Psoas muscle (tissue), 8 donors: ENCODE data around the gene RFESD. TPM values are rescaled to one million over a fixed set of nuclear protein-coding genes. Genes with fewer than 3 reads are reported as not detected.

ENCODE experiments used
- ATAC-seq, 4 donors: fragments of 200-7000 bp; cut with Tn5 transposase; one replicate each; pipeline ENCODE4 v1.9.1; 2020; ENCODE audit warnings: moderate library complexity in 3 of 4, mild to moderate bottlenecking in 2 of 4
- DNase-seq, 2 donors: peaks; one replicate each; pipeline ENCODE4 v3.0.0-alpha.2; 2020
- H3K27ac ChIP-seq: fragments of 200-600 bp; one replicate; pipeline ENCODE4 v1.8.0; 2022
- H3K27me3 ChIP-seq, 3 donors: fragments of 200-600 bp in 1 of 3; one replicate each; pipeline versions ENCODE4 v1.6.1 to v1.8.0; 2013 to 2022; ENCODE audit warnings: low read length in 2 of 3, mild to moderate bottlenecking in 2 of 3, moderate library complexity in 1 of 3; ENCODE audit not compliant: insufficient read depth in 3 of 3
- H3K36me3 ChIP-seq, 2 donors: fragments of 200-600 bp in 1 of 2; one replicate each; pipeline versions ENCODE4 v1.6.1 to v1.8.0; 2013 to 2022; ENCODE audit warnings: low read depth in 1 of 2, mild to moderate bottlenecking in 1 of 2, moderate library complexity in 1 of 2; ENCODE audit not compliant: insufficient read depth in 1 of 2
- H3K4me1 ChIP-seq: fragments of 200-600 bp; one replicate; pipeline ENCODE4 v1.8.0; 2022
- H3K4me3 ChIP-seq: fragments of 200-600 bp; one replicate; pipeline ENCODE4 v1.8.0; 2022; ENCODE audit warnings: mild to moderate bottlenecking
- H3K9me3 ChIP-seq: fragments of 200-600 bp; one replicate; pipeline ENCODE4 v1.8.0; 2022
- CTCF ChIP-seq: fragments of 200-600 bp; IDR thresholded peaks from one replicate; pipeline ENCODE4 v1.8.0; 2022; ENCODE audit warnings: antibody characterized with exemption
- WGBS, 3 donors: extraction: QIAGEN DNeasy Blood & Tissue Kit; methylation state at CpG; one replicate each; pipeline versions ENCODE4 v1.1.6 to v1.1.7; 2013; 5-methylcytosine and 5-hydroxymethylcytosine counted together
- intact Hi-C, 2 donors: fragments of 100-400 bp; cut with DNase I; formaldehyde crosslinking; loops; one replicate each; pipeline versions ENCODE4 v1.11.0 to v1.14.2; 2022
- polyA plus RNA-seq, 3 donors: library from polyadenylated mRNA; stranded (reverse); fragments of 200-250 nt; gene quantifications; one replicate each; pipeline ENCODE4 v1.2.3, GENCODE V29; 2013
- total RNA-seq, 4 donors: library from RNA; stranded (reverse); fragmentation: NEBNext Ultra II Directional in 2 of 4; extraction: Animal tissue kit (Norgen Biotek cat#: 25700) in 2 of 4; gene quantifications; one replicate each; pipeline versions ENCODE4 v1.2.1 to v1.2.4, GENCODE V29; 2021 to 2023
- donor health status: healthy with polysubstance abuse.
- donor health status: DM: no; HTN: no; CAD: no; lungs with moderate emphysema.
- donor health status: Bipolar disorder and iron deficiency.
- donor health status: healthy.
- donor health status: DM: yes; HTN: yes; CAD: no.
- donor health status: DM: no; HTN: no; CAD: no.
- donor health status: DM: no; HTN: no; CAD: no.
- donor health status: DM: yes; HTN: yes; CAD: no.

The RFESD gene
- total and polyA plus RNA-seq, 7 donors: 3.2 to 6.0 (median 3.9) TPM

- WGBS, 3 donors: 93 to 97% (median 95%) methylated on average over 5 of the region's 5 CpGs
- DNase-seq (no peak), ATAC-seq (no peak)
- intact Hi-C loops: no loop called here
- TF ChIP-seq CTCF: no peak
- H3K9me3 ChIP-seq: no peaks in the 10 kb centered on the region
- no peak overlapping the region for H3K4me3 ChIP-seq
- no peaks in the 10 kb centered on the region for H3K36me3 ChIP-seq
- H3K4me1 ChIP-seq: peaks cover 12% of the 10 kb centered on the region
- H3K27ac ChIP-seq: no peak overlapping the region
- H3K27me3 ChIP-seq: no peaks in the 10 kb centered on the region
These were observed 22.9 kb upstream of the RFESD start for GRCh38 chr5:95623706-95624105.

- Histone ChIP-seq H3K4me1 (peaks cover 12% of the 10 kb centered on the region), H3K36me3 (no peaks in the 10 kb centered on the region), H3K9me3 (no peaks in the 10 kb centered on the region), H3K4me3 (no peak overlapping the region), H3K27ac (no peak overlapping the region), H3K27me3 (no peaks in the 10 kb centered on the region)
- no peak for TF ChIP-seq CTCF
- DNase-seq: no peak
- no peak for ATAC-seq
- 97 to 100% (median 98%) methylated on average over 2 of the region's 2 CpGs for WGBS, 3 donors
- intact Hi-C loops: no loop called here
These were observed 22.2 kb upstream of the RFESD start for GRCh38 chr5:95624368-95624767.

GRCh38 chr5:95626701-95627100 is 19.9 kb upstream of the RFESD start:
- TF ChIP-seq CTCF: no peak
- intact Hi-C loops: no loop called here
- H3K27ac ChIP-seq: no peak overlapping the region
- no peaks in the 10 kb centered on the region for H3K27me3 ChIP-seq
- no peak overlapping the region for H3K4me3 ChIP-seq
- H3K36me3 ChIP-seq: no peaks in the 10 kb centered on the region
- ATAC-seq (no peak), DNase-seq (no peak)
- H3K9me3 ChIP-seq: no peaks in the 10 kb centered on the region
- WGBS, 3 donors: 74 to 78% (median 74%) methylated on average over 1 of the region's 1 CpG
- peaks cover 3% of the 10 kb centered on the region for H3K4me1 ChIP-seq

GRCh38 chr5:95627971-95628810 is 18.4 kb upstream of the RFESD start:
- Histone ChIP-seq H3K9me3 (no peaks in the 10 kb centered on the region), H3K36me3 (no peaks in the 10 kb centered on the region), H3K27me3 (no peaks in the 10 kb centered on the region), H3K4me1 (peaks cover 3% of the 10 kb centered on the region), H3K27ac (no peak overlapping the region), H3K4me3 (no peak overlapping the region)
- no peak for DNase-seq
- intact Hi-C loops: no loop called here
- no peak for ATAC-seq
- WGBS, 3 donors: 90 to 92% (median 90%) methylated on average over 4 of the region's 4 CpGs
- no peak for TF ChIP-seq CTCF

GRCh38 chr5:95628933-95629332 is 17.6 kb upstream of the RFESD start:
- intact Hi-C loops: no loop called here
- Histone ChIP-seq H3K27me3 (no peaks in the 10 kb centered on the region), H3K4me1 (peaks cover 3% of the 10 kb centered on the region), H3K27ac (no peak overlapping the region), H3K9me3 (no peaks in the 10 kb centered on the region), H3K4me3 (no peak overlapping the region), H3K36me3 (no peaks in the 10 kb centered on the region)
- TF ChIP-seq CTCF: no peak
- ATAC-seq (no peak), DNase-seq (no peak)
- WGBS, 3 donors: 75 to 91% (median 88%) methylated on average over 1 of the region's 1 CpG
